HepG2 (cell line): ENCODE data around the gene TTC9. TPM values are rescaled to one million over a fixed set of nuclear protein-coding genes. Genes with fewer than 3 reads are reported as not detected.

ENCODE experiments used
- ATAC-seq: fragments of 200-7000 bp; cut with Tn5 transposase; 3 replicates; pipeline ENCODE4 v1.9.1; 2020; ENCODE audit warnings: mild to moderate bottlenecking, moderate library complexity
- BruUV-seq: library from RNA; stranded (reverse); fragments of 400-500 nt; replicated peaks from 2 replicates; lab custom pipeline; 2021; lab: Mats Ljungman, UMichigan
- CTCF ChIA-PET: fragments of 300-600 bp; formaldehyde crosslinking; extraction: SDS; loops from one replicate; lab custom pipeline; 2021; ENCODE audit warnings: low total read pairs, inconsistent platforms, low intra/inter-chr PET ratio; lab: Yijun Ruan, JAX
- POLR2A ChIA-PET: fragments of 350-600 bp; sonication (Branson Sonifier 250); formaldehyde crosslinking; loops from one replicate; lab custom pipeline; 2020; ENCODE audit warnings: antibody characterized with exemption, inconsistent platforms; lab: Yijun Ruan, JAX
- DNase-seq: peaks from one replicate; pipeline ENCODE4 v3.0.0-alpha.2; 2015; ENCODE audit warnings: low spot score
- FAIRE-seq: peaks from 3 replicates; lab custom pipeline; 2011; peaks lifted over from hg19 to GRCh38; lab: Jason Lieb, UNC
- H2AFZ ChIP-seq: one replicate; pipeline ENCODE4 v1.6.1; 2011; ENCODE audit warnings: low read length, inconsistent platforms
- H3K27ac ChIP-seq: fragments of 300-600 bp; 3 replicates; pipeline ENCODE4 v1.8.0; 2011; ENCODE audit warnings: mixed run types, mild to moderate bottlenecking, mixed read lengths, low read length, inconsistent platforms; ENCODE audit not compliant: insufficient read depth; ENCODE audit errors: extremely low read length
- H3K27me3 ChIP-seq, 2 experiments: fragments of 200-600 bp in 1 of 2; 2 replicates in 1 of 2; 3 replicates in 1 of 2; pipeline versions ENCODE4 v1.6.0 to v1.8.0; 2011; ENCODE audit warnings: low read length in 2 of 2, mild to moderate bottlenecking in 2 of 2, moderate library complexity in 2 of 2, inconsistent platforms in 1 of 2; ENCODE audit not compliant: insufficient read depth in 2 of 2, control insufficient read depth in 1 of 2
- H3K36me3 ChIP-seq, 2 experiments: fragments of 200-600 bp in 1 of 2; replicated peaks in 1 of 2; 2 replicates in 1 of 2; 3 replicates in 1 of 2; pipeline versions ENCODE4 v1.5.1 to v1.8.0; 2011; ENCODE audit warnings: low read length in 2 of 2, inconsistent platforms in 1 of 2; ENCODE audit not compliant: insufficient read depth in 2 of 2, control insufficient read depth in 1 of 2
- H3K4me1 ChIP-seq: 2 replicates; pipeline ENCODE4 v1.5.1; 2012; ENCODE audit warnings: low read length, inconsistent platforms; ENCODE audit not compliant: insufficient read depth
- H3K4me2 ChIP-seq: 2 replicates; pipeline ENCODE4 v1.6.0; 2011; ENCODE audit warnings: low read depth, low read length, inconsistent platforms
- H3K4me3 ChIP-seq, 3 experiments: fragments of 200-600 bp in 1 of 3; sonication (generic), shearing (Covaris generic) in 1 of 3; replicated peaks in 1 of 3; 2 replicates each; pipeline ENCODE4 v1.5.1; 2011 to 2016; ENCODE audit warnings: low read length in 3 of 3, inconsistent platforms in 2 of 3, low read depth in 2 of 3, mild to moderate bottlenecking in 2 of 3, control low read depth in 1 of 3, mixed read lengths in 1 of 3; ENCODE audit not compliant: insufficient read depth in 1 of 3
- H3K79me2 ChIP-seq: one replicate; pipeline ENCODE4 v1.6.1; 2011; ENCODE audit warnings: low read length, inconsistent platforms; ENCODE audit not compliant: insufficient read depth
- H3K9ac ChIP-seq: 2 replicates; pipeline ENCODE4 v1.6.0; 2011; ENCODE audit warnings: mild to moderate bottlenecking, low read depth, low read length, inconsistent platforms; ENCODE audit not compliant: insufficient read depth
- H3K9me3 ChIP-seq: 2 replicates; pipeline ENCODE4 v1.5.1; 2012; ENCODE audit warnings: mild to moderate bottlenecking, low read length
- H4K20me1 ChIP-seq: 2 replicates; pipeline ENCODE4 v1.6.0; 2011; ENCODE audit warnings: inconsistent platforms, mild to moderate bottlenecking, low read length, moderate library complexity; ENCODE audit not compliant: insufficient read depth
- HMGA1 ChIP-seq: sonication (generic); formaldehyde crosslinking; conservative IDR thresholded peaks from 2 replicates; pipeline ENCODE4 v1.4.0; 2020; ENCODE audit warnings: missing genetic modification reagents
- KDM6A ChIP-seq: IDR thresholded peaks from 2 replicates; pipeline ENCODE4 v1.6.1; 2016; ENCODE audit warnings: low read depth
- MLLT10 ChIP-seq: sonication (generic); formaldehyde crosslinking; IDR thresholded peaks from 2 replicates; pipeline ENCODE4 v1.4.0; 2020; ENCODE audit warnings: missing genetic modification reagents
- RARA ChIP-seq: IDR thresholded peaks from 2 replicates; pipeline ENCODE4 v1.6.1; 2016; ENCODE audit warnings: missing genetic modification reagents, missing compliant biosample characterization
- YEATS4 ChIP-seq: sonication (generic); formaldehyde crosslinking; IDR thresholded peaks from 2 replicates; pipeline ENCODE4 v1.4.0; 2020; ENCODE audit warnings: missing genetic modification reagents, borderline replicate concordance
- ZNF276 ChIP-seq: sonication (generic); formaldehyde crosslinking; IDR thresholded peaks from 2 replicates; pipeline ENCODE4 v1.4.0; 2020; ENCODE audit warnings: mild to moderate bottlenecking, low read depth, missing genetic modification reagents
- ZNF672 ChIP-seq: sonication (generic); formaldehyde crosslinking; IDR thresholded peaks from 2 replicates; pipeline ENCODE4 v1.8.1; 2022; ENCODE audit warnings: missing genetic modification reagents
- WGBS: methylation state at CpG from one replicate; pipeline ENCODE4 v1.1.6; 2017; ENCODE audit warnings: low lambda C conversion rate; 5-methylcytosine and 5-hydroxymethylcytosine counted together
- in situ Hi-C: cut with HindIII; loops from 2 replicates; pipeline ENCODE4 v1.10.0; 2017; ENCODE audit warnings: low pct_unique_long_range_greater_than_20kb; ENCODE audit not compliant: extremely low pct_ligation_motif_present
- intact Hi-C: fragments of 100-400 bp; cut with micrococcal nuclease; formaldehyde crosslinking; loops from one replicate; pipeline ENCODE4 v1.10.0; 2022; ENCODE audit not compliant: unreplicated experiment
- polyA plus RNA-seq, 8 experiments: library from polyadenylated mRNA; depleted of rRNA in 3 of 8; stranded (reverse) in 7 of 8; unstranded in 1 of 8; fragments of >200 nt; fragmentation: Illumina TruSeq in 4 of 8; extraction: Trizol in 4 of 8; gene quantifications; 2 replicates each; pipeline versions ENCODE4 v1.2.1 to v1.2.3, GENCODE V29; 2011 to 2016; ENCODE audit warnings: low read depth in 4 of 8, missing spikeins in 1 of 8, mixed read lengths in 1 of 8; ENCODE audit not compliant: insufficient read depth in 1 of 8
- total RNA-seq, 5 experiments: library from RNA; depleted of rRNA; stranded (reverse); fragments of >200 nt; fragmentation: Illumina TruSeq; extraction: Trizol; gene quantifications; 2 replicates each; pipeline ENCODE4 v1.2.3, GENCODE V29; 2016; ENCODE audit warnings: low read depth in 1 of 5
- TF ChIP-seq, protein P1 (sequence below): IDR thresholded peaks from 2 replicates; pipeline ENCODE4 v1.6.1; 2016; ENCODE audit warnings: missing compliant biosample characterization, missing genetic modification reagents, borderline replicate concordance

Gene TTC9
- total and polyA plus RNA-seq, 2 of the 13 experiments (the other 11 are each of a cell fraction or from before 2014, with no cell fraction given), result 0.13 to 0.30 TPM

GRCh38 chr14:70670992-70671651 is 29.4 kb downstream of the TTC9 start:
- CTCF ChIA-PET, result no interaction called here
- Histone ChIP-seq H3K79me2 (no peaks in the 10 kb centered on the region), H2AFZ (no peak overlapping the region), H3K4me1 (no peaks in the 10 kb centered on the region), H3K4me3 (no peak overlapping the region), H3K27me3 (peaks cover 0 to 5% of the 10 kb centered on the region in 2 experiments; a peak in 1 of 5 replicates), H4K20me1 (no peaks in the 10 kb centered on the region), H3K27ac (no peak overlapping the region), H3K9me3 (no peaks in the 10 kb centered on the region), H3K4me2 (no peak overlapping the region), H3K9ac (no peak overlapping the region), H3K36me3 (no peaks in the 10 kb centered on the region)
- POLR2A ChIA-PET, result no interaction called here
- FAIRE-seq (no peak), ATAC-seq (no peak), DNase-seq (no peak)
- in situ Hi-C loops (no loop called here), intact Hi-C loops (no loop called here)
- WGBS, result 56% methylated on average over 13 of the region's 15 CpGs
- BruUV-seq, result no TSS peak
- TF ChIP-seq HMGA1 (no peak), YEATS4 (CRISPR knock-in tag) (no peak), MLLT10 (CRISPR knock-in tag) (no peak), ZNF672 (no peak), ZNF276 (CRISPR knock-in tag) (no peak), KDM6A (no peak), RARA (no peak)
- TF ChIP-seq, protein P1, sequence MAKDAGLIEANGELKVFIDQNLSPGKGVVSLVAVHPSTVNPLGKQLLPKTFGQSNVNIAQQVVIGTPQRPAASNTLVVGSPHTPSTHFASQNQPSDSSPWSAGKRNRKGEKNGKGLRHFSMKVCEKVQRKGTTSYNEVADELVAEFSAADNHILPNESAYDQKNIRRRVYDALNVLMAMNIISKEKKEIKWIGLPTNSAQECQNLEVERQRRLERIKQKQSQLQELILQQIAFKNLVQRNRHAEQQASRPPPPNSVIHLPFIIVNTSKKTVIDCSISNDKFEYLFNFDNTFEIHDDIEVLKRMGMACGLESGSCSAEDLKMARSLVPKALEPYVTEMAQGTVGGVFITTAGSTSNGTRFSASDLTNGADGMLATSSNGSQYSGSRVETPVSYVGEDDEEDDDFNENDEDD, result no peak
